Adrenal gland (tissue), 5 donors: ENCODE data around the gene EPHA6.

Experiments used
- POLR2A ChIP-seq, 2 donors: fragments of 450-650 bp; IDR thresholded peaks; one replicate each; pipeline ENCODE4 v1.6.1; 2017; ENCODE audit warnings: antibody characterized with exemption in 2 of 2, mild to moderate bottlenecking in 2 of 2, moderate library complexity in 1 of 2
- TF ChIP-seq, protein P1 (sequence below), 6 experiments: fragments of 450-650 bp in 4 of 6; fragments of 200-600 bp in 2 of 6; sonication (generic) in 1 of 6; IDR thresholded peaks; 1 replicate in 5 of 6; 2 replicates in 1 of 6; pipeline versions ENCODE4 v1.5.1 to v1.8.0; 2016 to 2021; ENCODE audit warnings: antibody characterized with exemption in 6 of 6, mild to moderate bottlenecking in 2 of 6, moderate library complexity in 1 of 6
- donor health status: DM: no; HTN: no; CAD: no.

DNA sequence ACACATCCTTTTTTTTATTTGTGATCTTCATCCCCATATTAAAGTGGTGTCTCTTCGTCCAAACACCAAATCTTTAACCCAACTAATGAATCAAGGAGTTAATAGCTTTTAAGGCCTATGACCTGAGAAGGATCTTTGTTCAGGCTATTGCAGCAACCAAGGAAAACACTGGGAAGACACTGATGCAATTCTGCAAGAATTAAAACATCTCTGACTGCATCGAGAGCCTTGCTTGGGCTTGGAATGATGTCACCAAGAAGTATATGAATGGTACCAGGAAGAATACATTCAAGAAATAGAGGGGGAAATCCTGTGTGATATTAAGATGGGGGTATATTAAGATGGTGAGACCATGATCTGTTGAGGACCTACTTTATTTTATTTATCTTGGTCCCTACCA lies 736.0 kb downstream of the EPHA6 start:
- TF ChIP-seq, protein P1, sequence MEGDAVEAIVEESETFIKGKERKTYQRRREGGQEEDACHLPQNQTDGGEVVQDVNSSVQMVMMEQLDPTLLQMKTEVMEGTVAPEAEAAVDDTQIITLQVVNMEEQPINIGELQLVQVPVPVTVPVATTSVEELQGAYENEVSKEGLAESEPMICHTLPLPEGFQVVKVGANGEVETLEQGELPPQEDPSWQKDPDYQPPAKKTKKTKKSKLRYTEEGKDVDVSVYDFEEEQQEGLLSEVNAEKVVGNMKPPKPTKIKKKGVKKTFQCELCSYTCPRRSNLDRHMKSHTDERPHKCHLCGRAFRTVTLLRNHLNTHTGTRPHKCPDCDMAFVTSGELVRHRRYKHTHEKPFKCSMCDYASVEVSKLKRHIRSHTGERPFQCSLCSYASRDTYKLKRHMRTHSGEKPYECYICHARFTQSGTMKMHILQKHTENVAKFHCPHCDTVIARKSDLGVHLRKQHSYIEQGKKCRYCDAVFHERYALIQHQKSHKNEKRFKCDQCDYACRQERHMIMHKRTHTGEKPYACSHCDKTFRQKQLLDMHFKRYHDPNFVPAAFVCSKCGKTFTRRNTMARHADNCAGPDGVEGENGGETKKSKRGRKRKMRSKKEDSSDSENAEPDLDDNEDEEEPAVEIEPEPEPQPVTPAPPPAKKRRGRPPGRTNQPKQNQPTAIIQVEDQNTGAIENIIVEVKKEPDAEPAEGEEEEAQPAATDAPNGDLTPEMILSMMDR (IDR thresholded peaks at IDR 0.05) = no peak
- no peak for TF ChIP-seq POLR2A (IDR thresholded peaks at IDR 0.05)
